GM21367 (cell line): ENCODE results near the gene LOXL1.
"Not testable (repeated sequence)": the region's sequence is repeated elsewhere in the genome, so short reads cannot be mapped to it uniquely, and the experiment has no call there.

Source experiments
- ATAC-seq: cut with Tn5 transposase; IDR thresholded peaks from one replicate; pipeline ENCODE4 v1.9.1; 2021; ENCODE audit not compliant: unreplicated experiment

The LOXL1 gene

GRCh38 chr15:73972984-73973682 lies 46.9 kb downstream of the LOXL1 start:
- ATAC-seq = no peak

DNA sequence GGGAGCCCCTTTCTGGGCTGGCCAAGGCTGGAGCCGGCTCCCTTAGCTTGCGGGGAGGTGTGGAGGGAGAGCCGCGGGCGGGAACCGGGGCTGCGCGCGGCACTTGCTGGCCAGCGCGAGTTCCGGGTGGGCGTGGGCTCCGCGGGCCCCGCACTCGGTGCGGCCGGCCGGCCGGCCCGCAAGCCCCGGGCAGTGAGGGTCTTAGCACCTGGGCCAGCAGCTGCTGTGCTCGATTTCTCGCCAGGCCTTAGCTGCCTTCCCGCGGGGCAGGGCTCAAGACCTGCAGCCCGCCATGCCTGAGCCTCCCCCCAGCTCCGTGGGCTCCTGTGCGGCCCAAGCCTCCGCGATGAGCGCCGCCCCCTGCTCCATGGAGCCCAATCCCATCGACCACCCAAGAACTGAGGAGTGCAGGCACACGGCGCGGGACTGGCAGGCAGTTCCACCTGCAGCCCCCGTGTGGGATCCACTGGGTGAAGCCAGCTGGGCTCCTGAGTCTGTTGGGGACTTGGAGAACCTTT lies 47.5 kb downstream of the LOXL1 start:
- not testable (repeated sequence) for ATAC-seq

GRCh38 chr15:73975440-73976125 lies 49.3 kb downstream of the LOXL1 start:
- not testable (repeated sequence) for ATAC-seq

GRCh38 chr15:73978896-73979295 lies 52.6 kb downstream of the LOXL1 start:
- ATAC-seq = no peak

GRCh38 chr15:73979636-73980035 lies 53.4 kb downstream of the LOXL1 start:
- ATAC-seq = no peak

GRCh38 chr15:73981761-73982221 lies 55.5 kb downstream of the LOXL1 start:
- ATAC-seq = no peak

- ATAC-seq = no peak
Measured at GRCh38 chr15:73982222-73982962, 56.1 kb downstream of the LOXL1 start.

DNA sequence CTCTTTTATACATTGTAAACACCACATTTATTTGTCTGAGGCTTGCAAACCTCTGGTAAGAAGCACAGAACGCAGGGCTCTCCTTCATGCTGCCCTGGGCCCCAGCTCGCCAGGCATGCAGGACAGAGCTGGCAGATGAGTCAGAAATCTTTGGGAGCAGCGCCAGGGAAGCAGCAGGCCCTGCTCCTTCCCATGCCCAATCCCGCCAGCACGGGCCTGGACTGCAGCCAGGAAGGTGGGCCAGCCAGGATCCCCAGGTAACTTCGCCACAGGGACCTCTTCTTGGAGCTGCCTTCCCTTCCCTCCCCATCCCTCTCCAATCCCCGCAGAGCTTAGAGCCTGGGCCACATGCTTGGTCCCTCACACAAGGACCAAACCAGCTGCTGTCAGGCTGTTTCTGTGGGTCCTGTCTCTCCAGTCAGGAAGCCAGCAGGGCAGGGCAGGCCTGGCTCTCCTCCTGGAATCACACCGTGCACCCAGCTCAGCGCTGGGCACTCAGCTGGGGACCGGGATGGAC lies 57.0 kb downstream of the LOXL1 start:
- ATAC-seq = no peak

DNA sequence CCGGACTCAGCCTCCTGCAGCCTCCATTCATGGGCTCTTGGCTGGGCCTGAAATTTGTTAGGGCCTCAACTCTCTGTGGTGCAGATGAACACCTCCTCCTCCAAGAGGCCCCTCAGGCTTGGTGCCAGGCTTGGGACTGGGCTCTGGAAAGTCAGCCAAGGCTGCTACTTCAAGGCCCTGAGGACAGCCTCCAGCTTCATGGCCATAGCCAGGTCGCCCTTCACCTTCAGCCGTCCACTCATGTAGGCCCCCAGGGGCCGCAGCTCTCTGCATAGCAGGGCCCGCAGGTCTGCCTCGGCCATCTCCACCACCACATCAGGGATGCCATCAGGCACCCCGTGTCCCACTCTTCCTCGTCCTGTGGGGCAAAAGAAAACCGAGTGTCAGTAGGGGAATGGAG lies 57.5 kb downstream of the LOXL1 start:
- no peak for ATAC-seq

GRCh38 chr15:73984208-73984979 lies 58.1 kb downstream of the LOXL1 start:
- ATAC-seq = no peak

DNA sequence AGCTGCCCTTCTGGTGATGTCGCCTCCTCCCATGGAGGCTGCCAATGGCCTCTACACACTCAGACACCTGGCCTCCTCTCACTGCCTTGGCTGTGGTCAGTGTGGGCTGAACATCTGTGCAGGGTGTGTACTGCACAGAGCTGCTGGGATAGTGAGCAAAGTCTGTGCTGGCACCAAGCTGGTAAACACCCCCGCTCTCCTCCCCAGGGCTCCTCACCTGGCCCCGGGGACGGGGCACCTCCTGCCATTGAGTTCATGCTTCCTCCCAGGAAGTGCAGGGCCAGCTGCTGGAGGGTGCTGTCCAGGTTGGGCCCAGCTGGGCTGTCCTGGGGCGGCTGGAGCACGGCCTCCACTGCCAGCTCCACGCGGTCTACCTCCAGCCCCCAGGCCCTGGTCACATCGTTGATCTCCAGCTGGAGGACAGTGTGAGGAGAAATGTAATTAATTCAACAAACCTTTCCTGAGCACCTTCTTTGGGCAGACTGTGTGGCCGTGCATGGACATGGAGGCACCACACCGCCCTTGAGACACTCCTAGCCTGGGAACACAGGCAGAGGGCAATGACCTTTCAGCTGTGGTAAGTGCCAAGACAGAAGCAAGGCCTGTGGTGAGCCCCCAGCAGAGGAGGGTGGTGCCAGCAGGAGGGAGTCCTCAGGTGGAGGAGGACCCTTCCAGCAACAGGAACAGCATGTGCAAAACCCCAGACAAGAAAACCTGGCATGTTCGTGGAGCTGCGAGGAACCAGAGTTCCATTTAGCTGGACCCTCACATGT lies 59.0 kb downstream of the LOXL1 start:
- ATAC-seq = no peak

DNA sequence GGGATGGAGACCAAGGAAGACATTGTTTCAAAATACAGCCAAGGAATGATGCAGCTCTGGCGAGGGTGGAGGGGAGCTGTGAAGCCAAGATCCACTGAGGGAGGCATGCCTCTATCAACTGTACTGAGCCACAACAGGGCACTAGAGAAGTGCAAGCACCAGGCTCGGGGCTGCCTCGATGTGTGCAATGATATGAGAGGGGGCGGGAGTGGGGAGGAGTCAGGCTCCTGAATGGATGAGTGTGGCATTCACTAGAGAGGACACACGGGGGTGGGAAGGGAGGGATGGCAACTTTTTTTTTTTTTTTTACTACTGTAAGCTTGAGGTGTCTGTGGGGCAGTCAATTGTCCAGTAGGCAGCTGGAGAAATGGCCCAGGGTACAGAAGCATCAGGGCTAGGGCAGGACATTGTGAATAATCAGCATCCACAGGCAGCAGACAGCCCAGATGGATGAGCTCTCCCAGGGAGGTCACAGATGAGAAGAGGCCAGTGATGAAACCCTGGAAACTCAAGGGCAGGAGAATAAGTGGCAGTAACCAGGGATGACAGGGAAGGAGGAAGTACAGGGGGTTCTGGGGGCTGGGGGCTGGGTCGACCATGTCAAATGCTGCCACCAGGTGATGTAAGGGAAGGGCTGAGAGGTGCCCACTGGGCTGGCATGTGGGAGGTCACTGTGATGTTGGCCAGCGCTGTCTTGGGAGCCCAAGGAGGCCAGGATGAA lies 60.0 kb downstream of the LOXL1 start:
- ATAC-seq = no peak

DNA sequence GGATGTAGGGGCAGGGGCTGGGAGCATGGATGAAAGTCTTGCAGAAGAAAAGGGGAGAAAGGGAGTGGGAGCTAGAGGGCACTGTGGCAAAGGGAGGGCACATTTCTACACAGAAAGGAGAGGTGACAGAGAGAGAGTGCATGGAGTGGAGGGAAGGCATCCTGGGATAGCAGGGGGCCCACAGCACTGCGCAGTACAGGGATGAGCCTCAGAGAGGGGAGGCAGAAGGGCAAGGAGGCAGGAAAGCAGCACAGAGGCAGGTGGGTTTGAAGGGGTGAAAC lies 60.5 kb downstream of the LOXL1 start:
- no peak for ATAC-seq

- no peak for ATAC-seq
Measured at GRCh38 chr15:73987250-73987649, 61.0 kb downstream of the LOXL1 start.

DNA sequence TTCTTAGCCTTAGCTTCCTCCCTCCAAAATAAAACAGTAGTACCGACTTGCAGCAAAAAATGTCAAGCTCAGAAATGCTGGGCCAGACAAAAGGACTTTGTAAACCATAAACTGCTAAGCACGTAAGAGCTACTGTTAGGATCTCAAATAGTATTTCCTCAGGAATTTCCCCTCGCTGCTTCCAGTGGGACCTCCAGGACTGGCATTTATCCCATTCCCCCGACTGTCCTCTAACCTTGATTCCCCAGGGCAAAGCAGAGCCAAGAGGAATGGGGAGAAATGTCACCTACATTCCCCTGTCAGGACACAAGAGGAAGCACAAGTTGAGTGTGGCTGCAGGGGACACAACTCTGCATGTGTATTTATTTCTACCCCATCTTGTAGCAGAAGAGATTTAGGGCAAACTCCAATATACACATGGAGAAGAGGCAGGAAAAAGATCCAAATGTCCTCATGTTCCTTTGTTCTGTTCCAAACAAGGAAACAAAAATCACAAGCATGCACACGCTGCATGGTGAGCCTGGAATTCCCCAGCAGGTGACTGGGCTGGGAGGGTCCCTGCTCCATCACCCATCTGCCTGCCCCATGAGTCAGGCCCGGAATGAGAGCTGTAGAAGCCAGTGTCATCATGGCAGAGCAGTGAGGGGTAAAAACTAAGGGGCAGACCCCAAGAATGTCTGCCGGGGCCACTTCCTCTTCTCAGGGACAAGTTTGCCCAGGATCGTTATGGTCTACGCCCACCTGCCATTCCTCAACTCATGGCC lies 61.6 kb downstream of the LOXL1 start:
- no peak for ATAC-seq

DNA sequence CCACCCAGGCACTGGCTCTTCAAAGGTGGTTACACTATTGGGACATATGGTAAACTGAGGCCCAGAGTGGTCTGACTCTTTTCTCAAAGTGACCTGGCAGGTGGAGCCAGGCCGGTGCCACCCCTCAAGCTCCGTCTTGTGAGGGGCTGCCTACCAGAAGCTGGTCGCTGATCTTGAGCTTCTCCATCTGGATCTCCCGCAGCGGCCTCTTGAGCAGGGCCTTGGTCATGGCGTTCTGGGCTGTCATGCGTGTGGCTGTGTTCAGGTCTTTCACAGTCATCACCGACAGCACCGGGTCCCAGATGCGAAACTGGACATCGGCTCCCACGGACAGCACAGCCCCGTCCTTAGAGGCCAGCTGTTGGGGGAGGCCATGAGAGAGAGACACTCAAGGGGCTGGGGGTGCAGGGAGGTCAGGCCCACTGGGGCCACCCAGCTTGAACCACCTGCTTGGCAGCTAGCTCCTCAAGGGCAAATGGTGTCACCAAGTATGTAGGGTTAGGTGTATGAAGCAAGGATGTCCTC lies 62.2 kb downstream of the LOXL1 start:
- no peak for ATAC-seq

GRCh38 chr15:73989001-73989798 lies 62.9 kb downstream of the LOXL1 start:
- no peak for ATAC-seq
